K562 (cell line): Measurements from ENCODE around the gene PGGHG. TPM values are rescaled to one million over a fixed set of nuclear protein-coding genes. Genes with fewer than 3 reads are reported as not detected.

Experiments used
- CEBPB ChIP-seq: fragments of 450-650 bp; IDR thresholded peaks from 2 replicates; pipeline ENCODE4 v1.6.1; 2016; ENCODE audit warnings: missing genetic modification characterization, missing compliant biosample characterization
- CEBPG ChIP-seq, 3 experiments: fragments of 200-800 bp in 1 of 3; sonication (Bioruptor generic) in 1 of 3; sonication (generic) in 1 of 3; formaldehyde crosslinking in 1 of 3; IDR thresholded peaks in 2 of 3; conservative IDR thresholded peaks in 1 of 3; 2 replicates each; pipeline versions ENCODE4 v1.6.1 to v1.8.0; 2016 to 2022; ENCODE audit warnings: missing compliant biosample characterization in 2 of 3, missing genetic modification characterization in 2 of 3, mild to moderate bottlenecking in 1 of 3, missing genetic modification reagents in 1 of 3
- CTBP1 ChIP-seq: fragments of 450-650 bp; IDR thresholded peaks from 2 replicates; pipeline ENCODE4 v1.6.1; 2016; ENCODE audit warnings: borderline replicate concordance
- CXXC5 ChIP-seq: fragments of 250-450 bp; sonication (Bioruptor Pico); IDR thresholded peaks from 2 replicates; pipeline ENCODE4 v1.8.0; 2022; ENCODE audit warnings: inconsistent platforms, mild to moderate bottlenecking, moderate library complexity
- FOXK2 ChIP-seq, 2 experiments: fragments of 450-650 bp; IDR thresholded peaks in 1 of 2; conservative IDR thresholded peaks in 1 of 2; 2 replicates each; pipeline ENCODE4 v1.6.1; 2016; ENCODE audit warnings: low read depth in 2 of 2, mild to moderate bottlenecking in 1 of 2
- GATAD2B ChIP-seq: fragments of 450-650 bp; IDR thresholded peaks from 2 replicates; pipeline ENCODE4 v1.6.1; 2017; ENCODE audit warnings: mild to moderate bottlenecking, borderline replicate concordance
- HMG20A ChIP-seq: fragments of 450-650 bp; formaldehyde crosslinking; conservative IDR thresholded peaks from 2 replicates; pipeline ENCODE4 v1.4.0; 2020; ENCODE audit warnings: mild to moderate bottlenecking, mixed read lengths
- L3MBTL2 ChIP-seq: fragments of 450-650 bp; IDR thresholded peaks from 2 replicates; pipeline ENCODE4 v1.6.1; 2016; ENCODE audit warnings: mild to moderate bottlenecking, moderate library complexity
- MAZ ChIP-seq, 2 experiments: fragments of 450-650 bp in 1 of 2; sonication (generic) in 1 of 2; formaldehyde crosslinking; IDR thresholded peaks in 1 of 2; conservative IDR thresholded peaks in 1 of 2; 2 replicates each; pipeline versions ENCODE4 v1.4.0 to v1.5.0; 2020; ENCODE audit warnings: mild to moderate bottlenecking in 1 of 2, missing genetic modification reagents in 1 of 2
- RBFOX2 ChIP-seq: fragments of 200-400 bp; formaldehyde crosslinking; IDR thresholded peaks from 2 replicates; pipeline ENCODE4 v1.6.1; 2017; ENCODE audit warnings: low read depth, mild to moderate bottlenecking, low read length, moderate library complexity
- SMARCE1 ChIP-seq: fragments of 450-650 bp; IDR thresholded peaks from 2 replicates; pipeline ENCODE4 v1.7.1; 2016; ENCODE audit warnings: mild to moderate bottlenecking
- ZNF134 ChIP-seq: fragments of 250-450 bp; sonication (Bioruptor Pico); conservative IDR thresholded peaks from 2 replicates; pipeline ENCODE4 v1.4.0; 2020
- ZNF583 ChIP-seq: fragments of 250-450 bp; sonication (Bioruptor Pico); IDR thresholded peaks from 2 replicates; pipeline ENCODE4 v1.4.0; 2020
- ZNF766 ChIP-seq: fragments of 200-800 bp; sonication (Bioruptor generic); conservative IDR thresholded peaks from 2 replicates; pipeline ENCODE4 v1.6.1; 2016; ENCODE audit warnings: missing genetic modification characterization, missing compliant biosample characterization
- polyA plus RNA-seq, 8 experiments: library from polyadenylated mRNA; depleted of rRNA in 4 of 8; stranded (reverse) in 5 of 8; unstranded in 3 of 8; fragments of >200 nt; fragmentation: Nextera tagmentation in 2 of 8; fragmentation: Illumina TruSeq in 1 of 8; extraction: Ambion mirVana in 2 of 8; extraction: Trizol in 1 of 8; gene quantifications; 2 replicates each; pipeline versions ENCODE4 v1.2.1 to v1.2.3, GENCODE V29; 2011 to 2014; ENCODE audit warnings: inconsistent platforms in 1 of 8, missing spikeins in 1 of 8
- total RNA-seq, 7 experiments: library from RNA; depleted of rRNA in 6 of 7; stranded (reverse); fragments of >200 nt in 6 of 7; fragmentation: Illumina TruSeq in 2 of 7; extraction: Trizol in 2 of 7; gene quantifications; 2 replicates each; pipeline versions ENCODE4 v1.2.1 to v1.2.3, GENCODE V29; 2011 to 2021; ENCODE audit warnings: low replicate concordance in 1 of 7
- TF ChIP-seq, protein P1 (sequence below): sonication (generic); formaldehyde crosslinking; IDR thresholded peaks from 2 replicates; pipeline ENCODE4 v1.8.0; 2022; ENCODE audit warnings: mild to moderate bottlenecking, low read depth, missing genetic modification reagents
- TF ChIP-seq, protein P2 (sequence below): fragments of 450-650 bp; IDR thresholded peaks from 2 replicates; pipeline ENCODE4 v1.6.1; 2018; ENCODE audit not compliant: partially characterized antibody
- TF ChIP-seq, protein P3 (sequence below): sonication (generic); IDR thresholded peaks from 2 replicates; pipeline ENCODE4 v1.6.1; 2016

The PGGHG gene
- total and polyA plus RNA-seq, 9 of the 15 experiments (the other 6 are each of a cell fraction or from before 2014, with no cell fraction given), result 0.38 to 85.1 (median 18.1) TPM

DNA sequence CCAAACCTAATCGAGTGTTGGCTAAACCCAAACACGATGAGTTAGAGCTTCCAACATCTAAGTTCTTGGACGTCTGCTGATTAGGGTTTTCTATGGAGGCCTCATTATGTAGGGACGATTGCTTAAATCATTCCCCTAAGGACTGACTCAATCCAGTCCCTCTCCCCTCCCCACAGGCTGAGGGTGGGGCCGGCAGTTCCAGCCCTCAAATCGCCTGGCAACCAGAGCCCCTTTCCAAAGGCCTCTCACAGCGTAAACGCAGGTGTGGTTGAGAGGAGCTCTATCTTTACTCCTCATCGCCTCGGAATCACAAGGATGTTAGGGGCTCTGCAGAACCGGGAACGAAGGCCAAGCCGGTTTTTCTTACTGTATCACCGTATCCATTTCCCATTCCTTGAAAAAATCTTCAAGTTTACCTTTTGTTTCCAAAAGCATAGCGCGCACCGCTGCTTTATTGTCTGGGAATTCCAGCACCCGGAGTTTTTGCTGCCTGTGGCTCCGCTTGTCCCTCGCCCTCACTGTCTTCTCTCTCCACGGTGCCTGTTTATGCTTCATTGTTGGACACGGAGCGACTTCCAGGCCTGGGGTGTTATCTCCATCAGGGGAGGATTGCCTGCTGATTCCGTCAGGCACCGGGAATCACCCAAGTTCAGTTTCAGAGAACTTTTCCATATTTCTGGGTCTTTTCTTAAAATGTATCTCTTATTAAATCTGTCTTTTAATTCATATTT, 45.5 kb downstream of the PGGHG start (continued):
- TF ChIP-seq MAZ (CRISPR knock-in tag; conservative IDR thresholded peaks at IDR 0.05 in 1 of 2, IDR thresholded peaks at IDR 0.05 in 1 of 2) (0 out of 4 replicates have a peak, but pooled peaks of 1 of the 2 experiments have one; percentile 20), CXXC5 (CRISPR knock-in tag) (no peak; the same call in 1 of the 2 replicates), CEBPB (tag) (peak; percentile 75), RBFOX2 (0 out of 2 replicates have a peak, but pooled peaks have one; percentile 21), ZNF134 (CRISPR knock-in tag) (peak; percentile 63), ZNF766 (CRISPR knock-in tag) (0 out of 2 replicates have a peak, but pooled peaks have one; percentile 10), SMARCE1 (peak; percentile 40; the same call in 1 of the 2 replicates), ZNF583 (0 out of 2 replicates have a peak, but pooled peaks have one; percentile 26), FOXK2 (conservative IDR thresholded peaks at IDR 0.05 in 1 of 2, IDR thresholded peaks at IDR 0.05 in 1 of 2; ENCODE audit: low read depth in 2 of 2) (0 out of 4 replicates have a peak, but pooled peaks of 1 of the 2 experiments have one; percentile 25), HMG20A (no peak), CTBP1 (peak; percentile 81; the same call in 1 of the 2 replicates), GATAD2B (0 out of 2 replicates have a peak, but pooled peaks have one; percentile 24), CEBPG (CRISPR knock-in tag; IDR thresholded peaks at IDR 0.05) (peak; percentile 56; the same call in 1 of the 2 replicates), CEBPG (tag; conservative IDR thresholded peaks at IDR 0.05 in 1 of 2, IDR thresholded peaks at IDR 0.05 in 1 of 2) (peak in 1 of 2 experiments; percentile 56; a peak in 1 of 4 replicates), L3MBTL2 (peak; percentile 65)
- TF ChIP-seq, protein P1, sequence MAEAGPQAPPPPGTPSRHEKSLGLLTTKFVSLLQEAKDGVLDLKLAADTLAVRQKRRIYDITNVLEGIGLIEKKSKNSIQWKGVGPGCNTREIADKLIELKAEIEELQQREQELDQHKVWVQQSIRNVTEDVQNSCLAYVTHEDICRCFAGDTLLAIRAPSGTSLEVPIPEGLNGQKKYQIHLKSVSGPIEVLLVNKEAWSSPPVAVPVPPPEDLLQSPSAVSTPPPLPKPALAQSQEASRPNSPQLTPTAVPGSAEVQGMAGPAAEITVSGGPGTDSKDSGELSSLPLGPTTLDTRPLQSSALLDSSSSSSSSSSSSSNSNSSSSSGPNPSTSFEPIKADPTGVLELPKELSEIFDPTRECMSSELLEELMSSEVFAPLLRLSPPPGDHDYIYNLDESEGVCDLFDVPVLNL (CRISPR knock-in tag), result no peak
- TF ChIP-seq, protein P2, sequence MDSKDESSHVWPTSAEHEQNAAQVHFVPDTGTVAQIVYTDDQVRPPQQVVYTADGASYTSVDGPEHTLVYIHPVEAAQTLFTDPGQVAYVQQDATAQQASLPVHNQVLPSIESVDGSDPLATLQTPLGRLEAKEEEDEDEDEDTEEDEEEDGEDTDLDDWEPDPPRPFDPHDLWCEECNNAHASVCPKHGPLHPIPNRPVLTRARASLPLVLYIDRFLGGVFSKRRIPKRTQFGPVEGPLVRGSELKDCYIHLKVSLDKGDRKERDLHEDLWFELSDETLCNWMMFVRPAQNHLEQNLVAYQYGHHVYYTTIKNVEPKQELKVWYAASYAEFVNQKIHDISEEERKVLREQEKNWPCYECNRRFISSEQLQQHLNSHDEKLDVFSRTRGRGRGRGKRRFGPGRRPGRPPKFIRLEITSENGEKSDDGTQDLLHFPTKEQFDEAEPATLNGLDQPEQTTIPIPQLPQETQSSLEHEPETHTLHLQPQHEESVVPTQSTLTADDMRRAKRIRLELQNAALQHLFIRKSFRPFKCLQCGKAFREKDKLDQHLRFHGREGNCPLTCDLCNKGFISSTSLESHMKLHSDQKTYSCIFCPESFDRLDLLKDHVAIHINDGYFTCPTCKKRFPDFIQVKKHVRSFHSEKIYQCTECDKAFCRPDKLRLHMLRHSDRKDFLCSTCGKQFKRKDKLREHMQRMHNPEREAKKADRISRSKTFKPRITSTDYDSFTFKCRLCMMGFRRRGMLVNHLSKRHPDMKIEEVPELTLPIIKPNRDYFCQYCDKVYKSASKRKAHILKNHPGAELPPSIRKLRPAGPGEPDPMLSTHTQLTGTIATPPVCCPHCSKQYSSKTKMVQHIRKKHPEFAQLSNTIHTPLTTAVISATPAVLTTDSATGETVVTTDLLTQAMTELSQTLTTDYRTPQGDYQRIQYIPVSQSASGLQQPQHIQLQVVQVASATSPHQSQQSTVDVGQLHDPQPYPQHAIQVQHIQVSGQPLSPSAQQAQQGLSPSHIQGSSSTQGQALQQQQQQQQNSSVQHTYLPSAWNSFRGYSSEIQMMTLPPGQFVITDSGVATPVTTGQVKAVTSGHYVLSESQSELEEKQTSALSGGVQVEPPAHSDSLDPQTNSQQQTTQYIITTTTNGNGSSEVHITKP, result peak; percentile 87
- TF ChIP-seq, protein P3, sequence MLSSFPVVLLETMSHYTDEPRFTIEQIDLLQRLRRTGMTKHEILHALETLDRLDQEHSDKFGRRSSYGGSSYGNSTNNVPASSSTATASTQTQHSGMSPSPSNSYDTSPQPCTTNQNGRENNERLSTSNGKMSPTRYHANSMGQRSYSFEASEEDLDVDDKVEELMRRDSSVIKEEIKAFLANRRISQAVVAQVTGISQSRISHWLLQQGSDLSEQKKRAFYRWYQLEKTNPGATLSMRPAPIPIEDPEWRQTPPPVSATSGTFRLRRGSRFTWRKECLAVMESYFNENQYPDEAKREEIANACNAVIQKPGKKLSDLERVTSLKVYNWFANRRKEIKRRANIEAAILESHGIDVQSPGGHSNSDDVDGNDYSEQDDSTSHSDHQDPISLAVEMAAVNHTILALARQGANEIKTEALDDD, result peak; percentile 87
